Activated CD4-positive, alpha-beta T cell treated with anti-CD3 and anti-CD28 coated beads for 24 hours (primary cell): Measurements from ENCODE around the gene TIMM44.
A peak's percentile ranks its signal among the peaks of the same experiment; 100 is the strongest.
"Not testable (repeated sequence)": the region's sequence is repeated elsewhere in the genome, so short reads cannot be mapped to it uniquely, and the experiment has no call there.

Experiments used
- DNase-seq, 2 donors: peaks; one replicate each; pipeline ENCODE4 v3.0.0-alpha.2; 2020; ENCODE audit warnings: low read depth in 2 of 2

The TIMM44 gene

GRCh38 chr19:7947939-7948338 is 4.5 kb upstream of the TIMM44 start:
- DNase-seq, result no peak

GRCh38 chr19:7944177-7944761 is 803 bp upstream of the TIMM44 start:
- DNase-seq, result peak; percentile 81 to 86

- no peak for DNase-seq
Observed at GRCh38 chr19:7942981-7943443, 454 bp downstream of the TIMM44 start.

GRCh38 chr19:7941895-7942596 is 1.4 kb downstream of the TIMM44 start:
- DNase-seq, result no peak

- no peak for DNase-seq
Observed at GRCh38 chr19:7940841-7941240, 2.6 kb downstream of the TIMM44 start.

- no peak for DNase-seq
Observed at GRCh38 chr19:7934766-7935165, 8.7 kb downstream of the TIMM44 start.

- DNase-seq, result no peak
Observed at GRCh38 chr19:7933828-7934725, 9.4 kb downstream of the TIMM44 start.

- DNase-seq, result no peak
Observed at GRCh38 chr19:7933411-7933810, 10.1 kb downstream of the TIMM44 start.

GRCh38 chr19:7932930-7933300 is 10.6 kb downstream of the TIMM44 start:
- DNase-seq, result no peak

- no peak for DNase-seq
Observed at GRCh38 chr19:7932276-7932929, 11.1 kb downstream of the TIMM44 start.

- DNase-seq, result no peak
Observed at GRCh38 chr19:7931221-7932061, 12.0 kb downstream of the TIMM44 start.

GRCh38 chr19:7930765-7931164 is 12.7 kb downstream of the TIMM44 start:
- DNase-seq, result no peak

GRCh38 chr19:7930030-7930429 is 13.4 kb downstream of the TIMM44 start:
- DNase-seq, result not testable (repeated sequence)

GRCh38 chr19:7928741-7929701 is 14.4 kb downstream of the TIMM44 start:
- DNase-seq, result peak in 1 of 2 donors; percentile 35

- DNase-seq, result no peak
Observed at GRCh38 chr19:7928334-7928706, 15.1 kb downstream of the TIMM44 start.

- DNase-seq, result no peak
Observed at GRCh38 chr19:7927605-7928333, 15.7 kb downstream of the TIMM44 start.

- DNase-seq, result no peak
Observed at GRCh38 chr19:7926727-7927604, 16.5 kb downstream of the TIMM44 start.

- peak; percentile 73 to 75 for DNase-seq
Observed at GRCh38 chr19:7926021-7926726, 17.3 kb downstream of the TIMM44 start, which contains the start of gene CTXN1. CTXN1 (minus strand) TSS chr19:7926135; CDS start chr19:7925538, 597 bp downstream.
